Stimulated activated CD8-positive, alpha-beta memory T cell treated with anti-CD3 and anti-CD28 coated beads, Interleukin-15, amount 100 ng/mL, for 24 hours (primary cell): ENCODE measurements around the gene RAB17.
"Not testable (repeated sequence)": the region's sequence is repeated elsewhere in the genome, so short reads cannot be mapped to it uniquely, and the experiment has no call there.

Experiments used
- DNase-seq: peaks from one replicate; pipeline ENCODE4 v3.0.0-alpha.2; 2020; ENCODE audit warnings: low read depth

RAB17 gene

GRCh38 chr2:237624565-237624964 lies 34.0 kb upstream of the RAB17 start:
- no peak for DNase-seq

DNA sequence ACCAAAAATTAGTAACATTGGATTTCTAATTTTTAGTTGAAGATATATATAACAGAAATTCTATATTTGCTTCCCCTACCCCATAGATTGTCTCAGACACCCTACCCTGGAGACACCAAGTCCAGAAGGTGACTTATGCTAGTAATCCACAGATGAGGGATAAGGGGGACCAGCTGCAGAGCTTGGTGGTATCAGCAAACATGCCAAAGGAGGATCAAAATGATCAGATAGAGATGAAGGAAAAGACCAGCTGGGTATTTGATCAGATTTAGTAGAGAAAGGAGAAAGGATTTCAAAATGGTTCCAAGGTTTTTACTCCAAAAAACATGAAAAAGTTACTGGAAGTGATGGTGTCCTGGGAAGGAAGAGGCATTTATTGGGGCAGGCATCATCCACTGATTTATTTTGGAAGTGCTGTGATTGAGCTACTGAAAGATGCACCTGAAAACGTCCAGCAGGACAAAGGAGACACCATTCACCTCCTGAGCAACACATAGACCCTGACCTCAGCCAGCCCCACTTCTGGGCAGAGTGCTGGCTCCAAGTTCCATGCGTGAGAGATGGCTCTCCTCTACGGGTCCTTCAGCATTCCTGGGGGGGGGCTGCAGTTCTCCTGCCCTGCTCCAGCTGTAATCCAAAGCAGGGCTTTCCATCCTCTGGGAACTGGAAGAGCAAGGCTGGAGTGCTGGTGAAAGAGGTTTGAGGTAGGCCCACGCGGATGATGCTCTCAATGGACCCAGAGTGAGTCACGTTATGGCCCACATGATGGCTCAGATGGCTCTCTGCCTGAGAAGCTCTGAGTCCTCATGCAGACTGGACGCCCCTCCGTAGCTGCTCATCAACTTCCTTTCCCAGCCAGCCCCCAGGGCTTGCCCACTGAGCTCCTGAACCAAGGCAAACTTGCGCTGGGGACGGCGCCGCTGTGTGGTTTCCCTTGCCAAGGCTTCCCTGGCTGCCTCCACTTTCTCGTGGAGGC lies 33.2 kb upstream of the RAB17 start:
- no peak for DNase-seq

DNA sequence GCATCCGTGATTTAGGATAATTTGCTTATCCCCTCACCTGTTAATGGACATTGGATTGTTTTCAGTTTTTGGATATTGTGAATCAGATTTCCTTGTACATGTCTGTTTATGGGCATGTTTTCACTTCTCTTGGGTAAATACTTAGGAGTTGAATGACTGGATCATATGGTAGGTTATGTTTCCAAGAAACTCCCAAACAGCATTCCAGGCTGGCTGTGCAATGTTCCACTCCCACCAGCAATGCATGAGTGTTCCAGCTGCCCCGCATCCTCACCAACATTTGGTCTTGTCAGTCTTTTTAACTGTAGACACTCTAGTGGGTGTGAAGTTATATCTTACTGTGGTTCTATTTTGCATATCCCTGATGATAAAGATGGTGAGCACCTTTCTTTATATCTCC lies 27.9 kb upstream of the RAB17 start:
- DNase-seq, result no peak

DNA sequence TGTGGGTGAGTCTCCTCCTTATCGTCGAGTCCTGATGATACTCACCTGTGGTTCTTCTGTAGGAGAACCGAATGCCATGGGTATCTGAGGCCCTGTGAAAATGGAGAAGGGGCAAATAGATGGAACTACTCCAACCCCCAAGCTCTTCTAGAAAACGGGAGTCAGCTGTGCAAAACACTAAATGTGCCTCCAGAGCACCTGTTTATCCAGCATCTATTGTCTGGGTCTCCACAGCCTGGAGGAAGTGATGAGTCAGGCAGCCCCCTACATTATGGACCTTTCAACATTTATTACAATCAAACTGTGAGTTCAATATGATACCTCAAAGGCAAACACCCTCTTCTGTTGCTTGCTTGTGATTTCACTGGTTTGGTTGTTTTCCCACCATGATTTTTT lies 27.1 kb upstream of the RAB17 start:
- no peak for DNase-seq

- no peak for DNase-seq
These were observed 26.4 kb upstream of the RAB17 start for GRCh38 chr2:237616734-237617586.

- DNase-seq, result no peak
These were observed 25.8 kb upstream of the RAB17 start for GRCh38 chr2:237616373-237616733.

GRCh38 chr2:237615631-237616249 lies 25.2 kb upstream of the RAB17 start:
- DNase-seq, result no peak

- DNase-seq, result no peak
These were observed 23.7 kb upstream of the RAB17 start for GRCh38 chr2:237614151-237614720.

- DNase-seq, result no peak
These were observed 23.1 kb upstream of the RAB17 start for GRCh38 chr2:237613679-237614078.

DNA sequence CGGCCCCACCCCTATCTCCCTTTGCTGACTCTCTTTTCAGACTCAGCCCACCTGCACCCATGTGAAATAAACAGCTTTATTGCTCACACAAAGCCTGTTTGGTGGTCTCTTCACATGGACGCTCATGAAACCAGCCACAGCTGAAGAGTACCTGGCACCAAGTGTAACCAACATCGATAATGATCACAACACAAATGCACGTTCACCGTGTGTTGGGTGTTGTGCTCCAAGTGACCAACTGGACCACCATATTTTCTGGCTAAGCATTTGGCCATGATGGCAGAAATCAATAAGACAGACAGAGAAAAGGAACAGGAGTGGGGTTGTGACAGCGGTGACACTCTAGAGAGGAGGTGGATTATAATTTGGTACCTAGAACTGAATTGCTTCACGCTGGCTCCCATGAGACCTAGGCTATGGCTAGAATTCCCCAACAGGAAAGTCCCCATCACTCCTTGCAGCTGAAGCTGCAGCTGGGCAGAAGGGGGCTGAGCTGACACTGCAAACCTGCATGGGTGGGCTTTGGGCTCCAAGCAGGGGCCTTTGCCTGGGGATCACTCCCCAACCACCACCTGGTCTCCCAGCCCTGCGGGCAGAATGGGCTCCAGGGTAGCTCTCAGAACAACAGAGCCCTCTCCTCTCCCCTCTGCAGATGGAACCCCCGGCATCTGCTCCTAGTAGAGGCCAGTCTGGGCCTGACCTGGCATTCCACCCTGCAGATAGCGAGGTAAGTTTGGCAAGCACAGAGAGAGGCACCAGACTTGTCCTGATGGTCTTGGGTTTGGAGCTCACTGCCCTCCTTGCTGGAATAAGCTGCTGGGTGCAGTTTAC lies 22.2 kb upstream of the RAB17 start:
- no peak for DNase-seq

DNA sequence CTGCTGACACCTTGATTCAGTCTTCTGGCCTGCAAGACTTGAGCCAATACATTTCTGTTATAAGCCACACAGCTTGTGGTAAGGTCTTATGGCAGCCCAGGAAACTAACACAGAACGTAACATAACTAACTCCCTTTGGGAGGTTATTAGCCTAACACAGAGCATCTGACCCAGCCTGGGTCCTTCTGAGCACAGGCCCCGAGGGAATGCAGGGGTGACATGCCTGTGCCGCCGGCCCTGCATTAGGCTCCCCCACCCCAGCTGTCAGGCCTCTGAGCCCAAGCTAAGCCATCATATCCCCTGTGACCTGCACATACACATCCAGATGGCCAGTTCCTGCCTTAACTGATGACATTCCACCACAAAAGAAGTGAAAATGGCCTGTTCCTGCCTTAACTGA lies 16.0 kb upstream of the RAB17 start:
- not testable (repeated sequence) for DNase-seq

GRCh38 chr2:237604960-237605359 lies 14.4 kb upstream of the RAB17 start:
- DNase-seq, result no peak

DNA sequence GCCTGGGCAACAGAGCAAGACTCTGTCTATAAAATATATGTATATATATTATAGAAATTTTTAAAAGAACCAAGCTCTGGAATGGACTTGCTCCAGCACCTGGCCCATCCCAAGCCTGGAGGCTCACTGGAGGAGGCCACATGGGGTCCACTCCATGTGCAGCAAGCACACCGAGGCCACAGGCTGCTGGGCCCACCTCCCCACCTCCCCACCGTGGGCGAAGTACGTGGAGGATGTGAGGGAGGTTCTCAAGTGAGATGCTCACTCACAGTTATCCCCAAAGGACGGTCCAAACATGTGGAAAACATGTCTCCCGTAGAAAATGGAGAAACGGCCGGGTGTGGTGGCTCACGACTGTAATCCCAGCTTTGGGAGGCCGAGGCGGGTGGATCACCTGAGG lies 13.9 kb upstream of the RAB17 start:
- no peak for DNase-seq

GRCh38 chr2:237603718-237604362 lies 13.3 kb upstream of the RAB17 start:
- no peak for DNase-seq

- no peak for DNase-seq
These were observed 12.6 kb upstream of the RAB17 start for GRCh38 chr2:237603049-237603717.

DNA sequence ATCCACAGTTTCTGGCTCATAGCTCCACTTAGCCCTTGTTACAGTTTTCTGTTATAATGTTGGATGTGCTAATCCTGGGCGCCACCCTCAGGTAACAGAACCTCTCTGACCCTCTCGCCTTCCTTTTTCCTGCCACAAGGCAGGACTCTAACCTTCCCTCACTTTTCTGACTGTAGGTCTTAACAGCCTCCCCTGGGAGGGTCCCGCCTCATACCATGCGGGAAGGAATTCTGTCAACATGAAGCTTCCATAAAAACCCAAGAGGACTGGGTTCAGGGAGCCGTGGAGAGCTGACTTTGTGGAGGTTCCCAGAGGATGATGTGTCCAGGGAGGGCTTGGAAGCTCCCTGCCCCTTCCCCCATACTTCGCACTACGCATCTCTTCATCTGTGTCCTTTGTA lies 11.9 kb upstream of the RAB17 start:
- DNase-seq, result no peak

DNA sequence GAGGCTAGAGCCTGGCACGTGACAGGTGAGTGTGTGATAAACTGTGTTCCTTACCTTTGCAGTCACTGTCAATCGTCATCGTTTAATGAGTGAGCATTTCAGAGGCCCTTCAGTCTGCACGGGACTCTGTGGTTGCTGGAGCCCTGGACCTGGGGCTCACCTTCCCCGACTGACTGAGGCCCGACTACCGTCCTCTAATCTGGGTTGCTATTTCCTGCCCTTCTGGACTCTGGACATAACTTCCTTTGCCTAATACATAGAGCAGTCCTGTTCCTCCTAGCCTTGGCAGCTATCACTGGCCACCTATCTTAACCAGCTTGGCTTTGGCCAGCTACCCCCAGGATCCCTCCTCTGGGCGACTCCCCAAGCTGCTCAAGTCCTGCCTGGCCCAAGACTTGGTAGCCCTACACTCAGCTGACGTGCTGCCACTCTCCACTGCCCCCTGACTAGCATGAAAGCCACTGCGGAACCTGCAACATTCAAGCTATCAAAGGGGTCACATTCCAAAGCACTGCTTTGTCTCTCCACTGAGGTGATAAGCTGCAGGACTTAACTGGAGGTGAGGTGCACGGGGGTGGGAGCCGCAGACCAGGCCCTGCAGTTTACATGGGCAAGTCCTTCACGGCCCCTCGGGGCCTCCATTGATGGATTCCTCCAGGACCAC lies 11.1 kb upstream of the RAB17 start:
- no peak for DNase-seq

GRCh38 chr2:237600205-237600846 lies 9.8 kb upstream of the RAB17 start:
- no peak for DNase-seq

DNA sequence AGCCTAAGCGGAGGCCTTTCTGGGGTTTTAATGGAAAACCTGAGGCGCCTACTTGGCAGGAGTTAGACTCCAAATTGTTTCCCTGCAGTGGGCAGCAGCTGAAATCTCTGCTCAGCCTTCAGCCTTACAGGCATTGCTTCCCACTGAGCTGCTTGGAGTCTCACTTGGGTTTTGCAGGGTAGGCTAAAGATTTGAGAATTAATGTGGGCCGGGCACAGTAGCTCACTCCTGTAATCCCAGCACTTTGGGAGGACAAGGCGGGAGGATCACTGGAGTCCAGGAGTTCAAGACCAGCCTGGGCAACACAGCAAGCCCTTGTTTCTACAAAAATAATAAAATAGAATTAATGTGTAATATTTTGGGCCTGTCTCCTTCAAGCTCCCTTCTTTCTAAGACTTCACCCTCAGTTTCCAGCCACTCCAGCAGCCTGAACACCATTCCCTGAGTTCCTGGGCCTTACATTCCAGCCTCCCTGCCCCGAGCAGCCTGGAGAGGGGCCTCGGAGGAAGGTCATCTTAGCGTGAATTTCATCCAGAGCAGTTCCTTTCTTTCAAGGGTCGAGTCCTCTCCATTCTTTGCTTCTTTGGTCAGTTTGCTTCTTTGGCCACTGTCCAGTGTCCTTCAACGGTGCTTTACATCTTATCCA lies 9.1 kb upstream of the RAB17 start:
- no peak for DNase-seq
